Fibroblast of skin of right quadriceps (primary cell): ENCODE data around the gene HIF1A.
"Not testable (repeated sequence)": the region's sequence is repeated elsewhere in the genome, so short reads cannot be mapped to it uniquely, and the experiment has no call there.

Source experiments
- DNase-seq: peaks from one replicate; pipeline ENCODE4 v3.0.0-alpha.2; 2013

HIF1A gene

DNA sequence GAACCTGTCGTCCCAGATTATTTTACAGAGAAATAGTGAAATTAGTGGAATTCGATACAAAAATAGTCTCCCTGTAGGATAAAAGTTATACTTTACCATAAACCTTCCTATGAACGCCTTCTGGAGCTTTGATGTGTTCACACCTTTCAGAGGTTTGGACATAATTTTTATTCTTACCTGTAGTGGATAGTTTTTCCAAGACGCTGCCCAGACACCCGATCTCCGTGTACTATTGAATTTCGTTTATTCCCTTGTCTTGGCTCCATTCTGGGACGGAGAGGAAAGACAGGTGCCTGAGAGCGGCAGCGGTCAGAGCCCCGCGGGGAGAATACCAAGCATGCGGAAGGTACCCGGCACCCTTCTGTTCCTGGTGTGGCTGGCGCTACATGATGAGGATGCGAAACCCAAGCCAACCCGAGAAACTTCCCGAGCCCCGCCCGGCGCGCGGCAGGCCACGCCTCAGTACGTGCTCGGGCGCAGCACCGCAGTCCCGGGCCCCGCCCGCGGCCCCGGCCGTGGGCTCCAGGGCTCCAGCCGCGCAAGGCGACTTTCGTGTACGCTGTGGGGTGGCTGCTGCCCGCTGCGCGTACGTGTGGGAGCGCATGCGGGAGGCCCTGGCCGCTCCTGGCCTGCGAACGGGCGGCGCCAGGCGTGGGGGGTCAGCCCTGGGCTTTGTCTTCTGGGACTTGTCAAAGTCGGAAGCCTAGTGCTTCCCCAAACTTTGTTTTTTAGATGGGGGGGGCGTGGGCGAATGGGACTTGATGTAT is 55.6 kb downstream of the HIF1A start:
- DNase-seq: peak; percentile 69

DNA sequence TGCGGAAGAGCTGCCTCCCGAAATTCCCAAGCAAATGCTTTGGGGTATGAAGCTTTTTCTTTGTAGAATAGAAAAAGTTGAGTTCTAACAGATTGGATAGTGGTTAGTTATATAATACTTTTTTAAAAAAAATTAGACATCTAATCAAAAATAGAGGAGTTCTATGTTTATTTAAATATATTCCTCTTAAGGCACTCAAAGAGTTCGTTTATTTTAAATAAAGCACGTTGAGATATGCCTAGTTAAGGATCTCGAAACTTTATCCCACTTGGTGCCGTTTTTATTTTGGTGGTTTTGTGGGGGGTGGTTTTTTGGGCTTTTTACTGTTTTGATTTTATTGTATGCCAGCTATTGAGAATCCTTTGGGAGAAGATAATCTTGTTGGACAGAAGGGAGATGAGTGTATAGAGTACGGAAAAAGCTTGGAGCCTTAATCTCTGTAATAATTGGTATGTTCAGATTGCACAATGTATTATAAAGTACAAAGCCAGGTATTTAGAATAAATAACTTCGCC is 56.2 kb downstream of the HIF1A start:
- DNase-seq: no peak

DNA sequence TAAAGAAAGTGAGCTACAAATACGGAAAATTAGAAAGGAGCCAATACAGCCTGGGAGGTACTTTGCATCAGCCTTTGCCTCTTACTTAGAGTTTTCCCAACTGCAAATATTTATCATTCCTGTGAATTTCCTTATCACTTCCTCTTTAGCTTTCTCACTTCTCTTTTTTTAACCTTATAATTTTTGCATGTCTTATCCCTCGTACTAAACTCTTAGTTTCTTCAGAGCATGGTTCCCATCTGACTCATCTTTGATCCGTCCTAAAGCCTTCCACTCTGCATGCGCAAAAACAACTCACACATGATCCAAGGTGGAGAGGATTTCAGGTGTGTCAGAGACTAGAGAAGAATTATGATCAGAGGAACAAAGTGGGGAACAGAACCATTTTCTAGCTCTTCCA is 57.3 kb downstream of the HIF1A start:
- peak; percentile 46 for DNase-seq

DNA sequence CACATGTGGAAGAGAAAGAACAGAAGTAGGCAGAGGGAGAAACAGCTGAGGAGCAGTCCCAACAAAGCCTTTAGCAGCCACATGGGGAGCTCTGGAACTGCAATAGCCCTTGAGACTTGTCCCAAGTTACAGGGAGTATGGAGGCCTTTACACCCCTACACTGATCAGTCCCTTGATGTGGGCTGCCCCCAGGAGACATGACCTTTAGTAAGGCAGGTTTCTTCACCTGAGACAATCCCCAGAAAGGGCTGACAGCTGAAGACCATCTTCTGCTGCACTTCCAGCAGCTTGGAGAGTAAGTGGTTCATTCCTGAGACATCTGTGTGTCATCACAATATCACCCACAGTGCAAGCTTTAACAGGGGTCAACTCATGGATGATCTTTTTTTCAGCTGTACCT is 58.3 kb downstream of the HIF1A start:
- DNase-seq: peak; percentile 24

DNA sequence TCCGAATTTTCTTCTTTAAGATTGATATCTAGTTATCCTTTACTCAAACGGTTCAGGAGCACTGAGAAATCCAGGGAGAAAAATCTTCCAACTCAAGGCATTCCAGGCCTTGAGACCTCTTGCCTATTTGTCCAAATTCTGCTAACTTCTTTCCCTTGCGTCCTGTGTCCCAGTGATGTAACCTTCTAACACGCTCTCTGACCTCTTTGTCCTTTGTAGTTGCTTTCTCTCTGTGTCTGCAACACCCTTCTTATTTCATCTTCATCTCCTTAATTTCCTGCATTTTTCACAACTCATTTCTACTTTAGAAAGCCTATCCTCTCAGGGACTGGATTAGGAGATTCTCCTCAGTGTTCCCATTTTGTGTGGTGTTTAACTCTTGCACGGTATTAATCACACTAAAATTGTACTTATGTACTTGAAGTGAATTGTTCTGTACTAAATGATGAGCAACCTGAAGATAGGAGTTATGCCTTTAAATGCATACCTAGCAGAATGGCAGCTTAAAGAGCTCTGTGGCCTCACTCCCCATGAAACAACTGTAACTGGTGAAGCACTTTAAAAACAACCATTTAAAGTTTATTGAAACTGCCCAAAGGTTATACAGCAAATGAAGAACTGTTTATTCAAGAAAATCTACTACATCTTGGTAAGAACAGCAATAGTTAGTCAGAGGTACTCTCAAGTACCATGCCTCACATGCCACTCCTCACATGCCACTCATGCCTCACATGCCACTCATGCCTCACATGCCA is 59.5 kb downstream of the HIF1A start:
- DNase-seq: peak; percentile 32

GRCh38 chr14:61755382-61755742 is 60.0 kb downstream of the HIF1A start:
- DNase-seq: not testable (repeated sequence)

DNA sequence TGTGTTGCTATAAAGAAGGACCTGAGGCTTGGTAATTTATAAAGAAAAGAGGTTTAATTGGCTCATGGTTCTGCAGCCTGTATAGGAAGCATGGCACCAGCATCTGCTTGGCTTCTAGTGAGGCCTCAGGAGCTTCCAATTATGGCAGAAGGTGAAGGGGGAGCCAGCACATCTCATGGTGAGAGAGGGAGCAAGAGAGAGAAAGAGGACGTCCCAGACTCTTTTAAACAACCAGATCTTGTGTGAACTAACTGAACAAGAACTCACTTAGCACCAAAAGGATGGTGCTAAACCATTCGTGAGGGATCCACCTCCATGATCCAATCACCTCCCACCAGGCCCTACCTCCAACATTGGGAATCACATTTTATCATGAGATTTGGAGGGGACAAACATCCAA is 60.8 kb downstream of the HIF1A start:
- no peak for DNase-seq

GRCh38 chr14:61759878-61760277 is 64.6 kb downstream of the HIF1A start:
- no peak for DNase-seq

- no peak for DNase-seq
Observed at GRCh38 chr14:61761557-61761956, 66.2 kb downstream of the HIF1A start.

DNA sequence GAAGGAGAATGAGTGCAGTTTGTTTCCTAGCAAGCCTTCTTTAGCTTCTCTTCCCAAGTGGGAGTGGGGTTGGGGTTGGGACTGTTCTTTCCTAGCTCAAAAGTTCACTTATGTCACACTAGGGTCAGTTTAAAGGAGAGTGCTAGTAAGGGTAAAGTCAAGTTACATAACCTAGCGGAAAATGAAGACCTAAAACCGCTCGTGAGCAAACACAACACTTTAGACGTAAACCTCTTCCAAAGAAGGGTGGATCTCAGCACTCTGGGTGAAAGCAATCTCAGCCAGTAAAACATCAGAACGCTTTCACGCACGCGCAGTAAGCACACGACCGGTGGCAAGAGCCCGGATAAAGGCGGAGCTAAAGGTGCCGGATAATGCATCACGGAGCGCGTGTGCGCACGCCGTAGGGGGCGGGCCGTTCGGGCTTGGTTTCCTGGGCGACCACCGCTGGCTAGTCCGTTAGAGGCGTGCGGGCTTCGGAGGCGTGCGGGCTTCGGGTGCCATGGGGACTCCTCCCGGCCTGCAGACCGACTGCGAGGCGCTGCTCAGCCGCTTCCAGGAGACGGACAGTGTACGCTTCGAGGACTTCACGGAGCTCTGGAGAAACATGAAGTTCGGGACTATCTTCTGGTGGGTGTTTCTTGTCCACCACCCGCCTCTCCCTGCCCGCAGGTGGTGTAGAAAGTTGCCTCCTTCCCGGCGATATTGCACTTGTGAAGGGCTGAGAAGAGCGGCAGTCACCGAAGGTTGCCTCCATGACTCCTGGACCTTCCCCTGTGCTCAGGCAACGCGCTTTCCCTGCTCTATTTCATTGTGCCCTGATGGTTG is 66.9 kb downstream of the HIF1A start, which contains the start of gene SNAPC1:
Gene SNAPC1 (plus strand): TSS at position 462 of the 828 bp plus-strand sequence. CDS start 41 bp downstream, at position 503.
- peak; percentile 97 for DNase-seq

DNA sequence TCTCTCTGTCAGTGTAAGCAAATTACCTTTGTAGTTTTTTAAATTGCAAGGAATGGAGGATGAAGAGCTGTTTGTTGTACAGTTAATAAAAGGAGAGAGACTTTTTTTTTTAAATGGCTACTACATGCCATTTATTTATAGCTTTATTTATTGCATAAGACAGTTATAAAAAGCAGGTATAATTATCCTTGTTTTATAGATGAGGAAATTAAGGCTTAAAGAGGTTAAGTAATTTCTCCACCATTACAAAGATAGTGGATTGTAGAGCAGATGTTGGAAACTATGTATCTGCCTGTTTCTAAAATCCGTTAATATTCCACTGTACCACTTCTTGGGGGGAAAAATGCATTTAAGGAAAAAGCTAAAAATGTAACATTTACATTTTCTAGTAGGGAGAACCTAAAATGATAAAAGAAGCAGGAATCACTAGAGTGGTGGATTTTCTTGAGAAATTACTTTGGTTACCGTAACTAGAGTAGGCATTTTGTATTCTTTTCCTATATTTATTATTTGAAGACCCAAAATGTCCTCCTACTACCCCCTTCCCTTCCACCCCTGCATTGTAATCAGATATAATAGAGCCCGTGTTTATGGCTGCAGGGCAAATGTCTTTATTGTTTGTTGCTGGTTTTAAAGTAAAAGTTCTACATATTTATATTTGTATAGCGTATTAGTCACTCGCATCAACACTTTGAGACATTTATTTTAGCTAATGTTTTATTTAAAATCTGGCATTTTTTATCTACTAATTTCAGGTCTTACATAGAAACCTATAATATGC is 69.2 kb downstream of the HIF1A start:
- DNase-seq: no peak

- no peak for DNase-seq
Observed at GRCh38 chr14:61765225-61765943, 70.1 kb downstream of the HIF1A start.

DNA sequence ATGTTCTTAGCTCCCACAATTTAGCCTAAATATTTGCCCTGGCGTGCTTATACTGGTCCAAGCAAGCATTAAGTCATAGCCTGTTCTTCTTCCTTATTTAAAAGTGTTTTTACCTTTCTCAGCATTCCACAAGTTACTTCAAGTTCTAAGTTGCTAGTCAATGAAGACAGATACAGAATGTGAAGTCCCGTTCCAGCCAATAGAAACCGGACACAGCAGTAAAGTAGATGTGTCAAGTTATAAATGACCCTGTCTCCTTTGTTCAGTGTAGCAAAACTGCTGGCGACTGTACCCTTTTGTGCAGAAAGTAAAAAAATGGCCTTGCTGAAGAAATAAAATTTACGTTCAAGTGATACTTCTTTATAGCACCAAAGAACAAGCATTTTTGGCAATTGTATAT is 70.8 kb downstream of the HIF1A start:
- no peak for DNase-seq

- DNase-seq: no peak
Observed at GRCh38 chr14:61768240-61768639, 72.9 kb downstream of the HIF1A start.

- DNase-seq: no peak
Observed at GRCh38 chr14:61769893-61770292, 74.6 kb downstream of the HIF1A start.

GRCh38 chr14:61774861-61775260 is 79.5 kb downstream of the HIF1A start:
- DNase-seq: no peak

- no peak for DNase-seq
Observed at GRCh38 chr14:61780125-61780524, 84.8 kb downstream of the HIF1A start.

GRCh38 chr14:61797309-61797708 is 102.0 kb downstream of the HIF1A start:
- no peak for DNase-seq
